ENCODE measurements around the gene PSME1. TPM values are rescaled to one million over a fixed set of nuclear protein-coding genes. Genes with fewer than 3 reads are reported as not detected.

The PSME1 gene
- total and polyA plus RNA-seq, 2 donors from 2014 or later: 244 to 333 TPM

GRCh38 chr14:24121210-24121609 lies 14.8 kb upstream of the PSME1 start:
- Histone ChIP-seq H3K4me1 (ENCODE audit: control insufficient read depth in 2 of 3, insufficient read depth in 2 of 3, low read depth in 1 of 3, low read length in 3 of 3) (peaks cover 0 to 8% (median 7%) of the 10 kb centered on the region in 3 donors), H3K36me3 (ENCODE audit: control insufficient read depth in 2 of 3, insufficient read depth in 3 of 3, low read length in 3 of 3) (peaks cover 9 to 59% (median 44%) of the 10 kb centered on the region in 3 donors), H3K27ac (ENCODE audit: low read depth in 2 of 2, low read length in 2 of 2) (no peak overlapping the region), H3K4me3 (ENCODE audit: low read length in 3 of 3) (no peak overlapping the region), H3K27me3 (ENCODE audit: control insufficient read depth, insufficient read depth, low read length) (no peaks in the 10 kb centered on the region), H3K9me3 (ENCODE audit: control insufficient read depth in 2 of 3, insufficient read depth in 1 of 3, low read length in 3 of 3) (no peaks in the 10 kb centered on the region), H3K9ac (ENCODE audit: low read length in 3 of 3) (no peak overlapping the region)
- DNase-seq: no peak
- no peak for TF ChIP-seq CTCF (IDR thresholded peaks at IDR 0.05; ENCODE audit: borderline replicate concordance, extremely low read depth, insufficient read depth)
- intact Hi-C loops (cut with DNase I): no loop called here
- FAIRE-seq: no peak

GRCh38 chr14:24122416-24122815 lies 13.6 kb upstream of the PSME1 start:
- DNase-seq (no peak), FAIRE-seq (no peak)
- H3K36me3 ChIP-seq (ENCODE audit: control insufficient read depth in 2 of 3, insufficient read depth in 3 of 3, low read length in 3 of 3): peaks cover 9 to 57% (median 44%) of the 10 kb centered on the region in 3 donors
- H3K4me1 ChIP-seq (ENCODE audit: control insufficient read depth in 2 of 3, insufficient read depth in 2 of 3, low read depth in 1 of 3, low read length in 3 of 3): no peaks in the 10 kb centered on the region
- intact Hi-C loops (cut with DNase I): no loop called here
- H3K27me3 ChIP-seq (ENCODE audit: control insufficient read depth, insufficient read depth, low read length): no peaks in the 10 kb centered on the region
- no peak for TF ChIP-seq CTCF (IDR thresholded peaks at IDR 0.05; ENCODE audit: borderline replicate concordance, extremely low read depth, insufficient read depth)
- no peaks in the 10 kb centered on the region for H3K9me3 ChIP-seq (ENCODE audit: control insufficient read depth in 2 of 3, insufficient read depth in 1 of 3, low read length in 3 of 3)
- no peak overlapping the region for H3K27ac ChIP-seq (ENCODE audit: low read depth in 2 of 2, low read length in 2 of 2)
- no peak overlapping the region for H3K4me3 ChIP-seq (ENCODE audit: low read length in 3 of 3)
- no peak overlapping the region for H3K9ac ChIP-seq (ENCODE audit: low read length in 3 of 3)

- Histone ChIP-seq H3K9ac (ENCODE audit: low read length in 3 of 3) (no peak overlapping the region), H3K4me1 (ENCODE audit: control insufficient read depth in 2 of 3, insufficient read depth in 2 of 3, low read depth in 1 of 3, low read length in 3 of 3) (no peaks in the 10 kb centered on the region), H3K9me3 (ENCODE audit: control insufficient read depth in 2 of 3, insufficient read depth in 1 of 3, low read length in 3 of 3) (no peaks in the 10 kb centered on the region), H3K36me3 (ENCODE audit: control insufficient read depth in 2 of 3, insufficient read depth in 3 of 3, low read length in 3 of 3) (peaks cover 9 to 52% (median 44%) of the 10 kb centered on the region in 3 donors), H3K27me3 (ENCODE audit: control insufficient read depth, insufficient read depth, low read length) (no peaks in the 10 kb centered on the region), H3K4me3 (ENCODE audit: low read length in 3 of 3) (no peak overlapping the region), H3K27ac (ENCODE audit: low read depth in 2 of 2, low read length in 2 of 2) (no peak overlapping the region)
- DNase-seq (no peak), FAIRE-seq (no peak)
- TF ChIP-seq CTCF (IDR thresholded peaks at IDR 0.05; ENCODE audit: borderline replicate concordance, extremely low read depth, insufficient read depth): no peak
- intact Hi-C loops (cut with DNase I): no loop called here
Observed at GRCh38 chr14:24122898-24123297, 13.1 kb upstream of the PSME1 start.

Data from kidney (tissue), 14 donors.